B cell (primary cell): ENCODE results near the gene CHADL. TPM values are rescaled to one million over a fixed set of nuclear protein-coding genes. Genes with fewer than 3 reads are reported as not detected.

ENCODE experiments used
- ATAC-seq: fragments of 200-7000 bp; cut with Tn5 transposase; one replicate; pipeline ENCODE4 v1.10.0; 2021; ENCODE audit warnings: low read depth, mild to moderate bottlenecking, moderate number of reproducible peaks, moderate library complexity
- CTCF ChIA-PET: fragments of 350-600 bp; sonication (Branson Sonifier 250); formaldehyde crosslinking; loops from one replicate; lab custom pipeline; 2021; ENCODE audit warnings: antibody characterized with exemption, inconsistent platforms; lab: Charles Lee
- POLR2A ChIA-PET: fragments of 350-600 bp; sonication (Branson Sonifier 250); formaldehyde crosslinking; loops from one replicate; lab custom pipeline; 2021; ENCODE audit warnings: antibody characterized with exemption; lab: Charles Lee
- DNase-seq: peaks from one replicate; pipeline ENCODE4 v3.0.0; 2013
- H2AFZ ChIP-seq: 2 replicates; pipeline ENCODE4 v1.6.1; 2012; ENCODE audit warnings: mild to moderate bottlenecking, low read depth, low read length; ENCODE audit not compliant: insufficient read depth, poor library complexity, severe bottlenecking
- H3K27ac ChIP-seq, 2 donors: 1 replicate in 1 of 2; 2 replicates in 1 of 2; pipeline ENCODE4 v1.5.1; 2012 to 2013; ENCODE audit warnings: low read length in 2 of 2, mild to moderate bottlenecking in 2 of 2, moderate library complexity in 1 of 2
- H3K27me3 ChIP-seq, 4 experiments: fragments of 200-600 bp in 1 of 4; sonication (generic) in 1 of 4; replicated peaks in 1 of 4; 1 replicate in 2 of 4; 2 replicates in 2 of 4; pipeline versions ENCODE4 v1.6.1 to v1.7.0; 2013 to 2016; ENCODE audit warnings: low read length in 3 of 4, mild to moderate bottlenecking in 2 of 4, mixed read lengths in 1 of 4, moderate library complexity in 1 of 4; ENCODE audit not compliant: insufficient read depth in 4 of 4, control insufficient read depth in 3 of 4; ENCODE audit errors: control extremely low read depth in 1 of 4
- H3K36me3 ChIP-seq, 2 experiments: replicated peaks in 1 of 2; 1 replicate in 1 of 2; 2 replicates in 1 of 2; pipeline versions ENCODE4 v1.6.1 to v1.7.1; 2013; ENCODE audit warnings: low read length in 1 of 2; ENCODE audit not compliant: insufficient read depth in 2 of 2, control insufficient read depth in 1 of 2; ENCODE audit errors: control extremely low read depth in 1 of 2, extremely low read depth in 1 of 2
- H3K4me1 ChIP-seq, 2 donors: fragments of 200-600 bp in 1 of 2; sonication (generic) in 1 of 2; 1 replicate in 1 of 2; 2 replicates in 1 of 2; pipeline versions ENCODE4 v1.5.1 to v1.6.1; 2013 to 2017; ENCODE audit warnings: low read length in 2 of 2; ENCODE audit not compliant: control insufficient read depth in 2 of 2, insufficient read depth in 2 of 2
- H3K4me2 ChIP-seq: replicated peaks from 2 replicates; pipeline ENCODE3; 2012; ENCODE audit warnings: mild to moderate bottlenecking, low read depth, low read length; ENCODE audit not compliant: poor library complexity, severe bottlenecking
- H3K4me3 ChIP-seq, 5 experiments: fragments of 200-600 bp in 1 of 5; sonication (generic) in 1 of 5; 1 replicate in 3 of 5; 2 replicates in 2 of 5; pipeline versions ENCODE4 v1.5.1 to v1.7.0; 2011 to 2016; ENCODE audit warnings: low read length in 4 of 5, mild to moderate bottlenecking in 4 of 5, low read depth in 2 of 5, control low read depth in 1 of 5, moderate library complexity in 1 of 5; ENCODE audit not compliant: insufficient read depth in 1 of 5; ENCODE audit errors: control extremely low read depth in 1 of 5, extremely low read depth in 1 of 5
- H3K79me2 ChIP-seq: fragments of 200-600 bp; sonication (generic); one replicate; pipeline ENCODE4 v1.6.0; 2016; ENCODE audit warnings: low read length; ENCODE audit not compliant: control insufficient read depth, insufficient read depth
- H3K9ac ChIP-seq: fragments of 200-600 bp; sonication (generic); 2 replicates; pipeline ENCODE4 v1.6.1; 2017; ENCODE audit warnings: mild to moderate bottlenecking, low read length, moderate library complexity
- H3K9me3 ChIP-seq, 3 donors: one replicate each; pipeline versions ENCODE4 v1.6.1 to v1.7.1; 2013; ENCODE audit warnings: low read length in 2 of 3; ENCODE audit not compliant: control insufficient read depth in 2 of 3, insufficient read depth in 1 of 3; ENCODE audit errors: control extremely low read depth in 1 of 3
- H4K20me1 ChIP-seq: 2 replicates; pipeline ENCODE4 v1.6.0; 2012; ENCODE audit warnings: mild to moderate bottlenecking, low read length; ENCODE audit not compliant: insufficient read depth, control insufficient read depth, poor library complexity, severe bottlenecking
- H3K27ac Mint-ChIP-seq: one replicate; pipeline ENCODE4 v1.8.0; 2021; ENCODE audit warnings: mixed read lengths
- H3K27me3 Mint-ChIP-seq: one replicate; pipeline ENCODE4 v1.8.0; 2021; ENCODE audit warnings: mixed read lengths
- H3K4me1 Mint-ChIP-seq: one replicate; pipeline ENCODE4 v1.8.0; 2021; ENCODE audit warnings: mixed read lengths
- H3K4me3 Mint-ChIP-seq: one replicate; pipeline ENCODE4 v1.8.0; 2021; ENCODE audit warnings: mixed read lengths
- H3K9me3 Mint-ChIP-seq: one replicate; pipeline ENCODE4 v1.8.0; 2022; ENCODE audit warnings: mixed read lengths; ENCODE audit not compliant: insufficient read depth
- CTCF ChIP-seq: fragments of 200-600 bp; IDR thresholded peaks from one replicate; pipeline ENCODE4 v1.8.0; 2022; ENCODE audit warnings: antibody characterized with exemption, mild to moderate bottlenecking
- EZH2 ChIP-seq: IDR thresholded peaks from 2 replicates; pipeline ENCODE4 v1.6.1; 2012; ENCODE audit warnings: borderline replicate concordance, low read depth, mild to moderate bottlenecking, moderate library complexity, low read length; ENCODE audit not compliant: insufficient read depth, poor library complexity, severe bottlenecking
- WGBS: methylation state at CpG from one replicate; pipeline ENCODE4 v1.1.5; 2013; ENCODE audit warnings: missing lambda C conversion rate; ENCODE audit not compliant: insufficient coverage; 5-methylcytosine and 5-hydroxymethylcytosine counted together
- intact Hi-C: fragments of 100-400 bp; cut with micrococcal nuclease; formaldehyde crosslinking; loops from one replicate; pipeline ENCODE4 v1.10.0; 2022
- polyA plus RNA-seq: library from polyadenylated mRNA; depleted of rRNA; stranded (reverse); fragments of >200 nt; gene quantifications from 2 replicates; pipeline ENCODE4 v1.2.3, GENCODE V29; 2012
- total RNA-seq, 2 donors: library from RNA; stranded (reverse); fragments of 120-200 nt in 1 of 2; gene quantifications; 1 replicate in 1 of 2; 2 replicates in 1 of 2; pipeline versions ENCODE4 v1.2.3 to v1.2.4, GENCODE V29; 2013 to 2022

The CHADL gene
- total and polyA plus RNA-seq, 2 donors (not counting 1 experiment from before 2014, with no cell fraction given): 0.07 to 0.59 TPM

GRCh38 chr22:41289671-41290070 is 48.9 kb upstream of the CHADL start:
- no peak overlapping the region for H3K9ac ChIP-seq
- TF ChIP-seq CTCF: no peak
- TF ChIP-seq EZH2: no peak
- no peaks in the 10 kb centered on the region for H3K9me3 ChIP-seq
- intact Hi-C loops: loop anchor here (5.0 kb wide), 3 partner anchors 942 to 1293 kb away; partner anchors contain the start of genes ADSL and TNRC6B
- H3K79me2 ChIP-seq: peaks cover 11% of the 10 kb centered on the region
- Mint-ChIP-seq H3K4me3 (no peak overlapping the region), H3K9me3 (no peaks in the 10 kb centered on the region), H3K27ac (no peak overlapping the region), H3K4me1 (peaks cover 19% of the 10 kb centered on the region), H3K27me3 (no peaks in the 10 kb centered on the region)
- H3K27ac ChIP-seq: no peak overlapping the region
- H2AFZ ChIP-seq: no peak overlapping the region
- no peak overlapping the region for H3K4me2 ChIP-seq
- no peaks in the 10 kb centered on the region for H3K36me3 ChIP-seq
- DNase-seq (no peak), ATAC-seq (no peak)
- WGBS: 100% methylated on average over 1 of the region's 1 CpG
- POLR2A ChIA-PET: interaction anchor here (0.7 kb wide), 1 partner anchor 84 kb away, joined by 5 read pairs; no protein-coding TSS in a partner anchor
- CTCF ChIA-PET: no interaction called here
- H3K4me3 ChIP-seq: no peak overlapping the region
- H4K20me1 ChIP-seq: peaks cover 12% of the 10 kb centered on the region
- peaks cover 12 to 14% of the 10 kb centered on the region in 2 donors for H3K4me1 ChIP-seq
- H3K27me3 ChIP-seq: no peaks in the 10 kb centered on the region

GRCh38 chr22:41288245-41288946 is 47.7 kb upstream of the CHADL start:
- Histone ChIP-seq H3K27ac (no peak overlapping the region), H3K9me3 (no peaks in the 10 kb centered on the region), H3K79me2 (peaks cover 21% of the 10 kb centered on the region), H3K4me3 (no peak overlapping the region), H3K4me1 (peaks cover 12 to 16% of the 10 kb centered on the region in 2 donors), H3K27me3 (no peaks in the 10 kb centered on the region), H3K9ac (no peak overlapping the region), H3K36me3 (peaks cover 0 to 4% of the 10 kb centered on the region in 2 experiments), H4K20me1 (peaks cover 13% of the 10 kb centered on the region), H3K4me2 (no peak overlapping the region), H2AFZ (no peak overlapping the region)
- peak overlapping the region; percentile 88 for H3K27ac Mint-ChIP-seq
- peaks cover 25% of the 10 kb centered on the region for H3K4me1 Mint-ChIP-seq
- ChIA-PET POLR2A (interaction anchor here (1.2 kb wide), 1 partner anchor 13 kb away, joined by 3 read pairs; the partner anchor contains the start of gene ZC3H7B), CTCF (no interaction called here)
- TF ChIP-seq CTCF (no peak), EZH2 (no peak)
- H3K27me3 Mint-ChIP-seq: no peaks in the 10 kb centered on the region
- WGBS: 92% methylated on average over 4 of the region's 9 CpGs
- no peak for ATAC-seq
- DNase-seq: no peak
- H3K9me3 Mint-ChIP-seq: no peaks in the 10 kb centered on the region
- peak overlapping the region; percentile 36 for H3K4me3 Mint-ChIP-seq
- intact Hi-C loops: loop anchor here (5.0 kb wide), 3 partner anchors 941 to 1294 kb away; partner anchors contain the start of genes ADSL and TNRC6B
